ENCODE data around the gene MVD. TPM values are rescaled to one million over a fixed set of nuclear protein-coding genes. Genes with fewer than 3 reads are reported as not detected.
A peak's percentile ranks its signal among the peaks of the same experiment; 100 is the strongest.

Gene MVD
- total RNA-seq, 1 donor from 2014 or later, result 66.0 TPM

DNA sequence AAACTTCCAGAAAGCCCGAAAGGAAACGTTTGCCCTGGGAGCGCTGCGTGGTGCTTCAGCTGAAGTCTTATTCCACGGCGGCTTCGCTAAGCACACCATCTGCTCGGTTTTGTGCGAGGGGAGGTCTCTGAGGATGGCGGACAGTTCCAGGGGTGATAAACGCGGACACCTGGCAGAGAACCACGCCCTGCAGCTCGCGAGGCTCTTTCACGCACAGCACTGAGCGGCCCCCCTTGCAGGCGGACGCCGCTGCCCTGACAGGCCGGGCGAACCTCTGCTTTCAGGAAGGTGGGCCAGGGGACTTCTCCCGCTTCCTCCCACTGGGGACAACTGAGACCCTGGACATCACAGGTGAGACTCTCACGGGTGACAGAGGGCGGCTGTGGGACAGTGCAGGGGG is 3.7 kb downstream of the MVD start:
- no peak for FAIRE-seq
- DNase-seq (ENCODE audit: low spot score in 2 of 2), result no peak

DNA sequence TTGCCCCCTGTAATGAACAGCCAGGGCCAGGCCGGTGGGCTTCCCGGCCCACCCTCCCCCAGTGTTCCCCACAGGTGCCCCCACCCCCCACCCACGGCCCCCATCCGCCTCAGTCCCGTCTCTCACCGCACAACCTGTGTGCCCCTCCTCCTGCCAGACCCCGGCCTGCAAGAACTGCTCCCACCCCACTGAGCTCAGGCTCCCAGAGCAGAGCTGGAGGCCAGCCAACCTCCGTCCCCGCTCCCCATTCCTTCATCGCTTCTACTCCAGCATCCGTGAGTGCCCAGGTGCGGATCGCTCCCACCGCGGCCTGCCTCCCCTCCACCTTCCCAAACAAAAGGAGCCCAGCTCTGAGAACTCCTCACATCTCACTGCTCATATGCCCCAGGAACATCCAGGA is 4.2 kb downstream of the MVD start:
- FAIRE-seq (no peak), DNase-seq (ENCODE audit: low spot score in 2 of 2) (no peak)

DNA sequence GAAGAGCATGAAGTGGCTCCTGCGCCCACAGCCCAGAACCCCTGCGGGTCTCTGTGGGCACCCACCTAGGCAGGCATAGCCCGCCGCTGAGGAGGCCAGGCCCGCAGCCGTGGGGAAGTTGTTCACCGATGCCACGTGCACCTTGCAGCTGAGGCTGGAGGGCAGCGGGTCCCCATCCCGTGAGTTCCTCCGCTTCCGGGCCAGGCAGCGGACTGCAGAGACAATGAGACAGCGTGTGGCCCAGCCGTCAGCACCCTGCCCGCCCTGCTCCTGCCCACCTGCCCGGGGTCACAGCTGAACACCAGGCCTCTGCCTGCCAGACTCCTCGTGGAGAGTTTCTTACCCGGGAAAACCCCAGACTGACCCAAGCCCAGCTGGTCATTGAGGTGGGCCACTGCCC is 5.5 kb downstream of the MVD start:
- DNase-seq (ENCODE audit: low spot score in 2 of 2) (no peak), FAIRE-seq (no peak)

DNA sequence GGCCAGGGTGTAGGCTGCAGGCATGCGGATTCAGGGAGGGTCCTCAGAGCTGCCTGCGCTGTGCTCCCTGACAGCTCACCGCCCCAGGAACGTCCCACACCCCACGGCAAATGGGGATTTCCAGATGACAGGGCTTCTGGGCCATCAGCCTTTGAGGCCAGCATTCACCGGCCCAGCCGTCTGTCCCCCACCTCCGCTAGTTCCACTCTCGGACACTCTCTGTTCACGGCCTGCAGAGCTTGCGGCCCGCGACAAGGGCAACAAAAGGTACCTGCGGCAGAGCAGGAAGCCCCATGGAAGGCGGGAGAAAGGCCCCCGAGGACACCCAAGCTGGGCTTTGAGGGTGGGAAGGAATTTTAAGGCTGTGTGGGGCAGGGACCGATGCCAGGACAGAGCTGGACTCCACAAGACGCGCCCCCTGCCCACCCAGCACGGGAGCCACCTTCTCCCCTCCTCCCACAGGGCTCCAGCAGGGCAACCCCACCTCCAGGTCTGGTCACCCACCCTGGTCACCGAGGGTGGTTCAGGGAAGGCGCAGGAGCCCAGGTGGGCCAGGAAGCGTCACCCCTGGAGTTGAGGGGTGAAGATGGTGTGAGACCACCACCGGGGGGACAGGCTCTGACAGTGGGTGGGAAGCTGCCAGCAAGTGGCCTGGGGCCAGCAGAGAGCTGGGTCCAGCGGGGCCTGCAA is 6.5 kb downstream of the MVD start:
- FAIRE-seq (no peak), DNase-seq (ENCODE audit: low spot score in 2 of 2) (no peak)

DNA sequence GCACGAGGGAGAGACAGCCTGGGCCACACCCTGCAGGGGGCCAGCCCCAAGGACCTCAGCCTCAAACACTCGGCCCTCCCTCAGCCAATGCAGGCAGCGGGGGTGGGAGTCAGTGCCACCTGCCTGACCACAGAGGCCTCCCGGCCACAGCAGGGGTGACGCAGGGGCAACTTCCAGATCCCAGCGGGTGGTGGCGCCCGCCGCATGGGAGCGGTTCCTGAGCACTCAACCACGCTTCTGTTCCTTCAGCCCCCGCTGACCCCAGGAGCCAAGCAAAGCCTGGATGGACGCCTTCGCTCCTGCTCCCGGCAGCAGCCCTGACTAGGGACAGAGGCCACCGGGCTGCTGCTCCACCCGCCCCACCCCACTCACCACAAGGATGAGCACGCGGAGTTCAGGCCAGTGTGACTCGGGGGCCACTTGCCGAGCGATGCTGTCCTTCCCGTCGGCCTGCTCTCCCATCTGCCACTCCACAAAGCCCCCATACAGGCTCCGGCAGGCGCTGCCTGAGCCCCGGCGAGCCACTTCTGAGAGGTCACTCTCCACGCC is 7.1 kb downstream of the MVD start:
- DNase-seq (ENCODE audit: low spot score in 2 of 2) (no peak), FAIRE-seq (no peak)

DNA sequence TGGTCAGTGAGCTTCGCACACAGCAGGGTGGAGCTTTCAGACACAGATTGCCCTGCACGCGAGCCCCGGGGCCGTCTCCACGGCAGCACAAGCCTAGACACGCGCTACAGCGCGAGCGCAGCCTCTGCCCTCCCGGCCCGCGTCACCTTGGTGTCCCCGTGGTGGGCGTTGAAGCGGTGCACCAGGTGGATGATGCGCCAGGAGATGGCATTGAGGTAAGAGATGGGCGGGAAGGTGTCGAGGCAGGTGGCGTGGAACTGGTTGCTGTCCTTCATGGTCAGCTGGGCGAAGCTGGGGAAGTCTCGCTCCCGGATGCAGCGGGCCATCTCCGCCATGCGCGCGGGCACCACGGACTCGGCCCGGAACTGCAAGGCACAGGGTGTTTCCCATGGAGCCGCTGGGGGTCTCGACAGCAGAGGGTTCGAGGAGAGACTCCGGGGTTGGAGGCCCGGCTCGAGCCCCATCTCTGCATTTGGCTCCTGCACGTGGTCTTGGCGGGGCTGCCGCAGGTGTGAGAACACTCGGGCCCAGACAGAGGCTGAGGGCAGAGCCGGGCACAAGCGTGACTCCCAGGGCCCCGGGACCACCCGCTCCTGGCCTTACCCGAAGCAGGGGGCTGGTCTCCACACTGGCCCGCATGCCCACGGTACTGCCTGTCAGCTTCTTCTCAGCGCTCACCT is 7.7 kb downstream of the MVD start:
- DNase-seq (ENCODE audit: low spot score in 2 of 2) (no peak), FAIRE-seq (no peak)

DNA sequence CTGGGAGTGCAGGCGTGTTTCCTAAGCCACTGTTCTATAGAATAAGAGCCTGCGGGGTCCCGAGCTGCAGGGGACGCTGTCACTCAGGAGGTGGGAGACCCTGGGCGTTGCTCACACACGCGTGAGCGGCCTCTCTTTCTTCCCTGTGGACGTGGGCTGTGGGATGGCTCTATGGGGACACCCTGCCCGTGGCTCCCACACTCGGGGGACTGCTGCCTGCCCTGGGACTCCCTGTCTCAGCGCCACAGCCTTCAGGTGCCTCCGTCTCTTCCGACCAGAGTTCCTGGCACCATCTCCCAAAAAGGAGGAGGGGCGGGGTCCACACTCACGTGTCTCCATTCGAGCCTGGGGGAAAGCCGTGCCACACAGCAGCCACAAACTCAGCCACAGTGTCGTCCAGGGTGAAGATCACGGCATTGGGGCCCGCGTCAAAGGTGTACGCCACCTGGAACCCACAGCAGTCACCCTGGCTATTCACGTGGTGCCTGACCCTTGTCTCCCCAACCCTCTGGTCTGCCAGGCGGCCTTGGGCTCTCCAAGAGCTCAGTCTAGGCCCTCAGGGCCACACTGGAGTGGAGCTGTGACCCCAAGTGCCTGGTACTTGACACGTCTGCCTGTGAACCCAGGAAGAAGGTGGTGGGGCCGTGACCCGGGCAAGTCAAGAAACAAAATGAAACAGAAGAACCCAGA is 8.4 kb downstream of the MVD start:
- no peak for FAIRE-seq
- no peak for DNase-seq (ENCODE audit: low spot score in 2 of 2)

DNA sequence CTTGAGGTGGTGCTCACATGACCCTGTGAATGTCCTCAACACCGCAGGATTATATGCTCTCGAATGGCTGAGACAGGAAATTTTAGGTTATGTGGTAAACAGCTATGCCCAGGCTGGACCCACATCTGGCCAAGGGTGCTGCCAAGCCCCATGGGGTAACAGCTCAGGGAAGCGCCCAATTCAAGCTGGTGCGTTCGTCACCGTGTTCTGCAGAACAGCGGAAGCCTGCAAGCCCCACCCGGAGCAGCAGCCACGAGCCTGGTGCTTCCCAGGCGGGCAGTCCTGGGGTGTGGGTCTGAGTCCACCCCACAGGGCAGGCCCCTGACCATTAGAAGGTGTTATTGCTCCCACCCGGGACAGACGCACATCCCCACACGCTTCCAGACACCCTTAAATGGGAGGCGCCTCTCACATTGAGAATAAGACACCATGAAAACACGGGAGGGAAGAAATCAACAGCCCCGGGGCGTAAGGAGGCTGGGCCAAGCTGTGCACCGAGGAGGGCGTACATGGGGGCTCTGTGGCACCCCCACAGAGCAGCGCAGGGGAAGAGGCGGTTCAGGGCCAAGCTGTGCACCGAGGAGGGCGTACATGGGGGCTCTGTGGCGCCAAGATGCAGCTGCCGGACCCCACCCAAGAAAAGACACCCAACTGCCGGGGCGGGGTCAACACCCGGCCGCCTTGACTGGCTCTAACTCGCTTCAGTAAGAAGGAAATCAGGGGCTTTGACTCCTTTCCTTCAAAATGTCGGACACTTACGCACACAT is 9.1 kb downstream of the MVD start:
- DNase-seq (ENCODE audit: low spot score in 2 of 2) (no peak), FAIRE-seq (no peak)

DNA sequence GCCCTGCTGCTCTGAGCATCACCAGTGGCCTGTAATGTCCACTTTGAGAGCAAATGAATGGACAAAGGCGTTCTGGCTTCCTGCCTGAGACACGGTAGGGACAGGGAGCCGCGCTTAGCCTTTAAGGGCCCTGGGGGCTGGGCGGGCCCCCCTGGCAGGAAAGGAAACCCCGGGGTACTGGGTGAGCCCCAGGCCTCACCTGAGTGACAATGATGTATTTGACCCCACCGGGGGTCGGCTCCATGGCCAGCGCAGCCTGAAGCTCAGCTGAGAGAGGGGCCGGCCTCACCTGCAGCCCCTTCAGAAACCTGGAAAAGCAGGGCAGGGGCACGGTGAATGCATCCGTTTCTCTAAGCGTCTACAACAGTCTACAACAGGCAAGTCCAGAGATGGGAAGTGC is 9.8 kb downstream of the MVD start:
- no peak for DNase-seq (ENCODE audit: low spot score in 2 of 2)
- no peak for FAIRE-seq

DNA sequence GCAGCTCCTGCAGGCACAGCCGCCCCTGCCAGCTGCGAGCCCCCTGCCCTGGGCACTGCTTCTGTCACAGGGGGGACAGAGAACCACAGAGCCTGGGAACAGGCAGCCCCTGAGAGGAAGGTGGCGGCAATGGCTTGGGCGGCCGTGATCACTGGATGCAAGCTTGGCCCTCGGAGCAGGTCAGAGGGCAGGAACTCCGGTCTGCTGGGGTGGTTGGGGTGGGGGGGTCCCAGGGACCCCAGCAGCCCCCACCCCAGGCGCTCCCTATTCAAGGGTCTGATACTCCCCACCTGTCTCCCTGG is 10.2 kb downstream of the MVD start:
- DNase-seq (ENCODE audit: low spot score in 2 of 2) (no peak), FAIRE-seq (no peak)

DNA sequence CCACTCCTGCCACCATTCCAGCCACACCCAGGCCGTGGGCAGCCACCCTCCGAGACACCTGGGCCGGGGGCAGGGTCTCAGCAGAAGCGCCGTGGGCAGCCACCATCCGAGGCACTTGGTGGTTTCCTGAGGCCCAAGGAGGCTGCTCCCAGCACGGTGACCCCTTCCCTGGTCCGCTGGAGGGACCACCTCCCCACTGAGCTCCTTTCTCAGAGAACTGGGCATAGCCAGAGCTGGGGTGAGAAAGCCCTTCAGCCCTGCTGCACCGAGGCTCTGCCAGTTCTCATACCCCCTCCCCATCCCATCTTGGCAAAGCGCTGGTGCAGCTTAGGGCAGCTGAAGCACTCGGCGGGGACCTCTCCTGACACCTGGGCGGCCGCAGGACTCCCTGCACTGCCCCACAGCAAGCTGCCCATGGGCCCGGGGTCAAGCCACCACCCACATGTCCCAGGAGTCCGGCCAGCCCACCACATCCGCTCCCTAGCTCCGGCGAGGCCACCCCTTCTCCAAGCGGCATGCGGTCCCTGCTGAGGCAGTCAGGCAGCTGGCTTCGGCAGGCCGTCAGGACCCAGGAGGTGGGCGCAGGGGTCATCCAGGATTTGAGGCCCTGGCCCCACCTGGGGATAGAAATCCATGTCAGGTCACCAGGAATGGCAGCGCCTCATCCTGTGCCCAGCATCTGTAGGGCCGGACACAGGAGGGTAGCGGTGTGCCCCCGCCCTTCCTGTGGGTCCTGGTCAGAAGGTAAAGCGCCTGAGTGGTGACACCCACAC is 10.7 kb downstream of the MVD start:
- DNase-seq (ENCODE audit: low spot score in 2 of 2), result no peak
- no peak for FAIRE-seq

DNA sequence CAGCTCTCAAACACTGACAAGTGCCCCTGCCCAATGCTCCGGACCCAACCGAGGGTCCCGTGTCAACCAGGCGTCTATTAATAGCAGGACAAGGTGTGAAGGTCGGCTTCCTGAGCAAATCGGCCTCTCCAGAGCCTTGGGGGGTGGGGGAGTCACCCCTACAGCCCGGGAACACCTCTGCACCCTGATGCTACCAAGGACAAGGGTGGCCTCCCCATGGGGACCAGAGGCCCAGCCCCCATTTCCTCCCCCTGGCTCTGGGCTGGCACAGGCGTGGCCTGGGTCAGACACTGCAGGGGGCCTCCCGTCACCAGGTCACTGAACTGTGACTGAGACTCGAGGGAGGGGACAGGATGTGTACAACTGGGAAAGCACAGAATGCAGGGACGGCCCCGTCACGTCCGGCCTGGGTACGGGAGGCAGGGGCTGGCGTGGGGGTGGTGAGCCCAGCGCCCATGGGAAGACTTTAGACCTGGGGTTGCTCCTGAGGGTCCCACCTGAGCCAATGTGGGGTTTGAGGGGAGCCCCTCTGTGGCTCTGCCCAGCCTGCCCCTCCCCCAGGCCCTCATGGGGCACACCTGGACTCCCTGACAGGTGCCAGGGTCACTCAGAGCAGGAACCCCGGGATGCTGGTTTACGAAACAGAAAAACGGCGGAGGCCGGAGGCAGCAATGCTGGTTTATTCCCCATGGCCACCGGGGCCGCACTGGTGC is 11.5 kb downstream of the MVD start:
- no peak for FAIRE-seq
- DNase-seq (ENCODE audit: low spot score in 2 of 2), result peak in 1 of 2 donors; percentile 75

DNA sequence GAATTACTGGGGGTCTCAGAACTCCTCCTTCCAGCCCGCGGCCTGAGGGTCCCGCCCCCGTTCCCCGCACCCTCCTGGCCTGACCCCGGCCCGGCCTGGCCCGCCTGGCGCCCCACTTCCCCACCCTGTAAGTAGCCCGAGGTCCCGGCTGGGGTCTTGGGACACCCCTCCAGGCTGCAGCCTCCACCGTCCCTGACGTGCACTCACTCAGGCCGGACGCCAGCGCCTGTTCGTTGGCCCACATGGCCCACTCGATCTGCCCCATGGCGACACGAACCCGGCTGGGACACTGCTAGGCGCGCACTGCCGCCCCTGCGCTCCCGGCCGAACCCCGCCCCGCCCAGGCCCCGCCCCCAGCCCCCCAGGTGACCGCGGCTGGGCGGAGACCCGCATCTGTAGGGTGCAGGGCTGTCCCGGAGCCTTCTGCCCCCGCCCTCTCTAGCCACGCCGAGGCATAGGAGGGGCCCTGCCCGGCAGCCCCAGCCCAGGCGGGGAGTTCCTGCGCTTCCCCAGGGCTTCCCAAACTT is 12.1 kb downstream of the MVD start, which contains the start of gene CYBA:
TSS of gene CYBA (minus strand) at position 305 of the 527 bp plus-strand sequence. CDS start at position 265, 40 bp downstream.
- FAIRE-seq (no peak), DNase-seq (ENCODE audit: low spot score in 2 of 2) (peak; percentile 77 to 82)

DNA sequence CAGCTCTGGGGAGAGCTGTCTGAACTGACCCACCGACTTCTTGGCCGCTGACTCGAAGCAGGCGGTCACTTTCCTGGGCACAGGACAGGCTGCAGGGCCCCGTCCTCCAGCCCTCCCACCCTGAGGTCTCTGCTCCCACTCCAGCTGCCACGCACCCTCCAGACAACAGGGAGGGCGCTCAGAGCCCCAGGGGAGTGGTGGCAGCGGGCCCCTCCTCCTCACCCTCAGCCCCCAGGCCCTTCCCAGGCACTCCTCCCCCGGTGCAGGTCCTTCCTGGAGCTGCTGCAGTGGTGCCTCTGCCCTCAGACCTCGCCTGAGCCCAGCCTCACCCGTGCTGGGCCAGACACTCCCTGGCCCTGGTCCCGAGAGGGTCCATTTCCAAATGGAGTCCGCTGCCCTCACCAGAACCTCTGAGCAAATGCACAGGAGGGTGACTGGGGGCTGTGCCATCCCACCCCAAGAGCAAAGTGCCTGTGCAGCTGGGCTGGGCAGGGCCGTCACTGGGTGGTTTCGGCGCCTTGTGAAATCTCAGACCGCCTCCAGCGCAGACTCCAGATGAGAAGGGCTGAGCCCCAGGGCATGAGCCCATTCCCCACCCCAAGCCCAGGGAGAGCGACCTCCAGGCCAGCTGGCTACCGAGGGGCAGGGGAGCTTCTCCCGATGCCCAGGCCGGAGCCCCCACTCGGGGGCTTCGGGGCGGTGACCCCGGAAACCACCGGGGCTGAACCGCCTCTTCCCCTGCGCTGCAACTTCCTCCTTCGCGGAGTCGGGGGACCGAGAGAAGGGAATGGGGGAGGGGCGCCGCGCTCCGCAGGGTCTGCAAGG is 12.8 kb downstream of the MVD start:
- FAIRE-seq (no peak), DNase-seq (ENCODE audit: low spot score in 2 of 2) (no peak)

DNA sequence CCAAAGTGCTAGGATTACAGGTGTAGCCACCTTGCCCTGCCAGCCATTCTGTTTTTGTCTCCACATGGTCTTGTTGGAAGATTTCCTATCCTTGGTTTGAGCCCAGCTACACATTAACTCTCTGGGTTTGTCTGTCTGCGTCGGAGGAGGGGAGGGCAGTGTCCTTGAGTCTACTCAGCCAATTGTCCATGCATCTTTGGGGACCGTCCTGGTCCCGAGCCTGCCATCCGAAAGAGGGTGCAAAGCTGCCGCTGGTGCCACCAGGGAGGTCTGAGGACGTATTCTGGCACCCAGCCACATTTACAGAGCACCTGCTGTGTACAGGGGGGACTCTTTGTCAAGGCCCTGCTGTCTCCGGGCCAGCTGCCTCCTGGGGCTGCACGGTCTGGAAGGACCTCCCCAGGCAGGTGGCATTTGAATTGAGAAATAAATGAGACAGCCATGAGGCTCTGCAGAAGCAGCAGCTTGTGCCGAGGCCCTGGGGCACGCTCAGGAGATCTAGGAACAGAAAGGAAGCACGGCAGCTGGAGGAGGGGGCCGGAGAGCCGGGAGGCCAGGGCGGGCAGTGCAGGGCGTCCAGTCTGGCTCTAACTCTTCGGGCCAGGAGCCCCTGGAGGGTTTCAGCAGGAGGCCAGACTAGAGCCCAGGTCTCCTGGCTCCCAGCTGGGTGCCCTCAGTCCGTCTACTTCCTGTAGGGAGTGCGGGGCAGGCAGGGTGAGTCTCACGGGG is 13.5 kb downstream of the MVD start:
- DNase-seq (ENCODE audit: low spot score in 2 of 2) (no peak), FAIRE-seq (no peak)

DNA sequence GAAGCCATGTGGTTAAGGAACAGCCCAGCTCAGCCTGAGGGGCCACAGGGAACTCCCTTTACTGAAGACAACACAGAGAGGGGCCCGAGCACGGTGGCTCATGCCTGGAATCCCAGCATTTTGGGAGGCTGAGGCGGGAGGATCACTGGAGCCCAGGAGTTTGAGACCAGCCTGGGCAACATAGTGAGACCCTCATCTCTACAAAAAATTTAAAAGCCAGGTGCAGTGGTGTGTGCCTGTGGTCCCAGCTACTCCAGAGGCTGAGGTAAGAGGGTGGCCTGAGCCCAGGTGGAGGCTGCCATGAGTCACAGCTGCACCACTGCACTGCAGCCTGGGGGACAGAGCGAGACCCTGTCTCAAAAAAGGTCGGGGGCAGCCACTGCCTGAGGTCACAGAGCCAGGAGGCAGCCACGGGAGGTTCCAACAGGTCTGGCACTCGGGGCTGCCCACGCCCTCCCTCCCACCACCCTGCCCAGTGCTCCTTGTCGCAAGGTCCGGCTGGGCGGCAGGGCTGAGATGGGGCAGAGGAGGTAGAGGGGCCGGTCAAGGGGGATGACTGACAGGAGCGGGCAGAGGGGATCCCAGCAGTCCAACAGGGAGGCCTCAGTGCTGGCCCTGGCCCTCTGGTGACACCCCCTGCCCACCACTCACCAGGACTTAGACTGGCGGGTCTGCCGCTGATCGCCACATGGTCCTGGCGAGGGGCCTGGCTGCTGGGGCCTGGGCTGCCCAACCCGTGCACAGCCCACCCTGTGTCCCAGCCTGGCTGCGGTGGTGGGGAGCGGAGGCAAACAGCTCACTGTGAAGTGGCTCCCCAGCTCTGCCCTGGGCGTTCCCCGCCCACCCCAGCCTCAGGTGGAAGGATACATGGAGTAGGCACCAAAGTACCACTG is 15.5 kb downstream of the MVD start:
- FAIRE-seq (no peak), DNase-seq (ENCODE audit: low spot score in 2 of 2) (no peak)

All from frontal cortex (tissue), 4 donors.